ENCODE results near the gene ADARB1. TPM values are rescaled to one million over a fixed set of nuclear protein-coding genes. Genes with fewer than 3 reads are reported as not detected.
"Not testable (repeated sequence)": the region's sequence is repeated elsewhere in the genome, so short reads cannot be mapped to it uniquely, and the experiment has no call there.

ADARB1 gene
- total RNA-seq, 1 experiment from 2014 or later = 8.3 TPM

GRCh38 chr21:45118099-45118498 is 43.7 kb downstream of the ADARB1 start:
- DNase-seq (ENCODE audit: low read depth, low spot score) = no peak
- in situ Hi-C loops (cut with HindIII; ENCODE audit: low pct_unique_long_range_greater_than_20kb, low sequenced_read_pairs) = no loop called here

GRCh38 chr21:45119812-45120211 is 45.4 kb downstream of the ADARB1 start:
- no peak for DNase-seq (ENCODE audit: low read depth, low spot score)
- in situ Hi-C loops (cut with HindIII; ENCODE audit: low pct_unique_long_range_greater_than_20kb, low sequenced_read_pairs) = no loop called here

- in situ Hi-C loops (cut with HindIII; ENCODE audit: low pct_unique_long_range_greater_than_20kb, low sequenced_read_pairs) = no loop called here
- no peak for DNase-seq (ENCODE audit: low read depth, low spot score)
Measured at GRCh38 chr21:45120975-45121374, 46.6 kb downstream of the ADARB1 start.

GRCh38 chr21:45122030-45122429 is 47.6 kb downstream of the ADARB1 start:
- in situ Hi-C loops (cut with HindIII; ENCODE audit: low pct_unique_long_range_greater_than_20kb, low sequenced_read_pairs) = no loop called here
- no peak for DNase-seq (ENCODE audit: low read depth, low spot score)

- no peak for DNase-seq (ENCODE audit: low read depth, low spot score)
- in situ Hi-C loops (cut with HindIII; ENCODE audit: low pct_unique_long_range_greater_than_20kb, low sequenced_read_pairs) = no loop called here
Measured at GRCh38 chr21:45122432-45123132, 48.2 kb downstream of the ADARB1 start.

- in situ Hi-C loops (cut with HindIII; ENCODE audit: low pct_unique_long_range_greater_than_20kb, low sequenced_read_pairs) = no loop called here
- no peak for DNase-seq (ENCODE audit: low read depth, low spot score)
Measured at GRCh38 chr21:45123440-45123839, 49.1 kb downstream of the ADARB1 start.

- in situ Hi-C loops (cut with HindIII; ENCODE audit: low pct_unique_long_range_greater_than_20kb, low sequenced_read_pairs) = no loop called here
Measured at GRCh38 chr21:45124596-45124995, 50.2 kb downstream of the ADARB1 start.

GRCh38 chr21:45125357-45125756 is 51.0 kb downstream of the ADARB1 start:
- in situ Hi-C loops (cut with HindIII; ENCODE audit: low pct_unique_long_range_greater_than_20kb, low sequenced_read_pairs) = no loop called here

More at GRCh38 chr21:45124596-45124995, 50.2 kb downstream of the ADARB1 start:
- DNase-seq (ENCODE audit: low read depth, low spot score) = no peak

GRCh38 chr21:45126204-45126626 is 51.8 kb downstream of the ADARB1 start:
- in situ Hi-C loops (cut with HindIII; ENCODE audit: low pct_unique_long_range_greater_than_20kb, low sequenced_read_pairs) = no loop called here
- DNase-seq (ENCODE audit: low read depth, low spot score) = no peak

More at GRCh38 chr21:45125357-45125756, 51.0 kb downstream of the ADARB1 start:
- no peak for DNase-seq (ENCODE audit: low read depth, low spot score)

- in situ Hi-C loops (cut with HindIII; ENCODE audit: low pct_unique_long_range_greater_than_20kb, low sequenced_read_pairs) = no loop called here
- DNase-seq (ENCODE audit: low read depth, low spot score) = no peak
Measured at GRCh38 chr21:45126983-45127382, 52.6 kb downstream of the ADARB1 start.

GRCh38 chr21:45127937-45128336 is 53.6 kb downstream of the ADARB1 start:
- in situ Hi-C loops (cut with HindIII; ENCODE audit: low pct_unique_long_range_greater_than_20kb, low sequenced_read_pairs) = no loop called here
- no peak for DNase-seq (ENCODE audit: low read depth, low spot score)

- DNase-seq (ENCODE audit: low read depth, low spot score) = peak; percentile 78
- in situ Hi-C loops (cut with HindIII; ENCODE audit: low pct_unique_long_range_greater_than_20kb, low sequenced_read_pairs) = no loop called here
Measured at GRCh38 chr21:45128613-45129188, 54.3 kb downstream of the ADARB1 start.

GRCh38 chr21:45129189-45129923 is 55.0 kb downstream of the ADARB1 start:
- in situ Hi-C loops (cut with HindIII; ENCODE audit: low pct_unique_long_range_greater_than_20kb, low sequenced_read_pairs) = no loop called here
- no peak for DNase-seq (ENCODE audit: low read depth, low spot score)

- in situ Hi-C loops (cut with HindIII; ENCODE audit: low pct_unique_long_range_greater_than_20kb, low sequenced_read_pairs) = no loop called here
Measured at GRCh38 chr21:45130324-45130774, 56.0 kb downstream of the ADARB1 start.

GRCh38 chr21:45131537-45131999 is 57.2 kb downstream of the ADARB1 start:
- no peak for DNase-seq (ENCODE audit: low read depth, low spot score)
- in situ Hi-C loops (cut with HindIII; ENCODE audit: low pct_unique_long_range_greater_than_20kb, low sequenced_read_pairs) = no loop called here

More at GRCh38 chr21:45130324-45130774, 56.0 kb downstream of the ADARB1 start:
- no peak for DNase-seq (ENCODE audit: low read depth, low spot score)

- DNase-seq (ENCODE audit: low read depth, low spot score) = no peak
- in situ Hi-C loops (cut with HindIII; ENCODE audit: low pct_unique_long_range_greater_than_20kb, low sequenced_read_pairs) = no loop called here
Measured at GRCh38 chr21:45132841-45133573, 58.6 kb downstream of the ADARB1 start.

GRCh38 chr21:45133574-45134278 is 59.3 kb downstream of the ADARB1 start:
- in situ Hi-C loops (cut with HindIII; ENCODE audit: low pct_unique_long_range_greater_than_20kb, low sequenced_read_pairs) = not testable (repeated sequence)

More at GRCh38 chr21:45133574-45134278, 59.3 kb downstream of the ADARB1 start:
- DNase-seq (ENCODE audit: low read depth, low spot score) = not testable (repeated sequence)

Measured in SK-MEL-5 (cell line).